B cell (primary cell): ENCODE data around the gene TLX2.

Experiments
- EZH2 ChIP-seq: IDR thresholded peaks from 2 replicates; pipeline ENCODE4 v1.6.1; 2012; ENCODE audit warnings: borderline replicate concordance, low read depth, mild to moderate bottlenecking, moderate library complexity, low read length; ENCODE audit not compliant: insufficient read depth, poor library complexity, severe bottlenecking
- TF ChIP-seq, protein P1 (sequence below): fragments of 200-600 bp; IDR thresholded peaks from one replicate; pipeline ENCODE4 v1.8.0; 2022; ENCODE audit warnings: antibody characterized with exemption, mild to moderate bottlenecking

DNA sequence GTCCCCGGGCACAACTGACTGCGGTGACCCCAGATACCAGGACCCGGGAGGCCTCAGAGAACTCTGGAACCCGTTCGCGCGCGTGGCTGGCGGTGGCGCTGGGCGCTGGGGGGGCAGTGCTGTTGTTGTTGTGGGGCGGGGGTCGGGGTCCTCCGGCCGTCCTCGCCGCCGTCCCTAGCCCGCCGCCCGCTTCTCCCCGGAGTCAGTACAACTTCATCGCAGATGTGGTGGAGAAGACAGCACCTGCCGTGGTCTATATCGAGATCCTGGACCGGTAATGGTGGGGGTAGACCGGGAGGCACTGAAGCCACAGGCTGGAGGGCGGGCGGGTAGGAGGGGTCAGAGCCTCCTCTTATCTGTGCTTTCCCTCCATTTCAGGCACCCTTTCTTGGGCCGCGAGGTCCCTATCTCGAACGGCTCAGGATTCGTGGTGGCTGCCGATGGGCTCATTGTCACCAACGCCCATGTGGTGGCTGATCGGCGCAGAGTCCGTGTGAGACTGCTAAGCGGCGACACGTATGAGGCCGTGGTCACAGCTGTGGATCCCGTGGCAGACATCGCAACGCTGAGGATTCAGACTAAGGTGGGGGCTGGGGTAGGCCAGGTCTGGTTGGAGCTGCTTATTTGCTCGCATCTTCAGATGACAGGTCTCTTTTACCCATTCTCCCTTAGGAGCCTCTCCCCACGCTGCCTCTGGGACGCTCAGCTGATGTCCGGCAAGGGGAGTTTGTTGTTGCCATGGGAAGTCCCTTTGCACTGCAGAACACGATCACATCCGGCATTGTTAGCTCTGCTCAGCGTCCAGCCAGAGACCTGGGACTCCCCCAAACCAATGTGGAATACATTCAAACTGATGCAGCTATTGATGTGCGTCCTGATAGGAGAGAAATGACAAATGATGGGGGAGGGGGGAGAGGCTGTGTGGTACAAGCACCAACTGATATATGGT lies 16.3 kb downstream of the TLX2 start:
- TF ChIP-seq, protein P1, sequence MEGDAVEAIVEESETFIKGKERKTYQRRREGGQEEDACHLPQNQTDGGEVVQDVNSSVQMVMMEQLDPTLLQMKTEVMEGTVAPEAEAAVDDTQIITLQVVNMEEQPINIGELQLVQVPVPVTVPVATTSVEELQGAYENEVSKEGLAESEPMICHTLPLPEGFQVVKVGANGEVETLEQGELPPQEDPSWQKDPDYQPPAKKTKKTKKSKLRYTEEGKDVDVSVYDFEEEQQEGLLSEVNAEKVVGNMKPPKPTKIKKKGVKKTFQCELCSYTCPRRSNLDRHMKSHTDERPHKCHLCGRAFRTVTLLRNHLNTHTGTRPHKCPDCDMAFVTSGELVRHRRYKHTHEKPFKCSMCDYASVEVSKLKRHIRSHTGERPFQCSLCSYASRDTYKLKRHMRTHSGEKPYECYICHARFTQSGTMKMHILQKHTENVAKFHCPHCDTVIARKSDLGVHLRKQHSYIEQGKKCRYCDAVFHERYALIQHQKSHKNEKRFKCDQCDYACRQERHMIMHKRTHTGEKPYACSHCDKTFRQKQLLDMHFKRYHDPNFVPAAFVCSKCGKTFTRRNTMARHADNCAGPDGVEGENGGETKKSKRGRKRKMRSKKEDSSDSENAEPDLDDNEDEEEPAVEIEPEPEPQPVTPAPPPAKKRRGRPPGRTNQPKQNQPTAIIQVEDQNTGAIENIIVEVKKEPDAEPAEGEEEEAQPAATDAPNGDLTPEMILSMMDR, result no peak
- TF ChIP-seq EZH2, result no peak
